Stimulated activated CD4-positive, alpha-beta T cell treated with anti-CD3 and anti-CD28 coated beads, Interleukin-15, amount 100 ng/mL, for 24 hours (primary cell): ENCODE results near the gene NSUN2.

ENCODE experiments used
- DNase-seq: peaks from one replicate; pipeline ENCODE4 v3.0.0-alpha.2; 2020

NSUN2 gene

DNA sequence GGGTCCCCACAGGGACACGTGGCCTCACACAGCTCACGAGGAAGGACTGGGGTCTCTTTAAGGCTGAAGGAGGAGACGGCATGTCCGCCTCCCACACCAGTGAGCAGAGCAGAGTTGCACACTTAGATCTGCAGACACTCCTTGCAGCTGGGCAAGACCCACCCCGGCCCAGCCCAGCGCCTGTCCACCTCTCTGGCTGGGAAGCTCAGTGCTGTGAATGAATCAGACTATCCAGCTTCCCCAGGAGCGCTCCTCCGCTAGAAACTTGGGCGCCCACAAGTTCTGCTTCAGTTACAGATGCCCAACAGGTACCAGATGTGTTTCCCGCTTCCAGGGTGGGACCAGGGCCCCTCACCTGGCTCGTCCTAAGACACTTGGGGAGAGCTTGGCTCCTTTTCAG lies 78.9 kb downstream of the NSUN2 start:
- DNase-seq: no peak

DNA sequence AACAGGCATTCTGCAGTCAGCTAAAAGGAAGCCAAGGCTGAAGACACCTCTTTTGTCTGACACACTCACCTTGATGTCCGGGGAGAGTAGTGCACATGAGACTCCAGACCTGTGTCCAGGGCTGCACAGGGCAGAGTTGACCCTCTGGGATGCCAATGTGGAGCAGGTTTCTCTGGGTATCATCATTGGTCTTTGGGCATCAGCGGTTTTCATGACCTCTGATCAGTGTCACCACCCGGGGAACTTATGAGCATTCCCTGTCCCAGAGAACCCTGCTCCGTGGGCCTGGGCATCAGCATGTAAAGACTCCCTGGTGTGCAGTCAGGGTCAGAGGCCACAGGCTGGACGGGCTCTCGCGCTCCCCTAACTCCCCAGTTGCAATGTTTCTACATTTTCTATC lies 80.2 kb downstream of the NSUN2 start:
- DNase-seq: no peak

DNA sequence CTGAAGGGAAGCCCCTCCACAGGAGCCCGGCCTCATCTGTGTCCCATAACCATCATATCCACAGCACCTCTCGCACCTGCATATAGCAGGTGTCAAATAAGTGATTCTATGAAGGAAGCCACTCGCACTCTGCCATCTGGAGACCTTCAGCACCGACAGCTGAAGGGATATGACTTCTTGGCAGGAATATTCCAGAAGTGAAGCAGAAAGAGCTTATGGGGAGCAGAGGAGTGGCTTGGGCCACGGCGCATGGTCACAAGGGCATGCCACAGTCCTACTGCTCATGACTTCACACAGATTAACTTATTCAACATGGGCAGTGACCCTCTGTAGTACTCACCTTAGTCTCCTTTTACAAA lies 80.9 kb downstream of the NSUN2 start:
- no peak for DNase-seq

DNA sequence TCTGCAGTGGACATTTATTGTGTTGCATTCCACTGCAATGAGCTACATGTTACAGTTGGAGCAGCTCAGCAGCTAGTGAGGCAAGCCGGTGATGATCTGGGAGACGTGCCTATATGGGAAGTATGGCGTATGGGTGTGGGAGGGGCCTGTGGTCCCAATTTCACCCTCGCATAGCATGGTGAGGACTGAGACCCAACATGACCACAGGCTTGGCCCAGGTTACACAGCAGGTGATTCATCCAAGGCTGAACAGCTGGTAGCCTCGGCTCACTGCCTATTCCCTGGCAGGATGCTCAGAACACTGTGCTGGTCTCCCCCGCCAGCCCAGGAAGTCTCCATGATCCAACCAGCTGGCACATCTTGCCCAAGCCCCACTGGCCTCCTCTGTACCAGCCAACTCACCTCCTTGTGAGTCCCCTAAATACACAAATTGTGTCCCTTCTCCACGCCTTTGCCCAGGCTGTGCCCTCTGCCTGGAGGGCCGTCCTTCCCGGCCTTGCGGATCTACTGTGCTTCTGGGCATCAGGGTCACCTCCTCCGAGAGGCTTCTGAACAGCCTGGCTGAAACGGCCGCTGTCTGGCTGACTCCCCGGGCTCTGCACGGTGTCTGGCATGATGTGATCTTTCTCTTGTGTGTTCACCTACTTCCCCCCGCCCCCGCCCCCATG lies 81.4 kb downstream of the NSUN2 start:
- no peak for DNase-seq

DNA sequence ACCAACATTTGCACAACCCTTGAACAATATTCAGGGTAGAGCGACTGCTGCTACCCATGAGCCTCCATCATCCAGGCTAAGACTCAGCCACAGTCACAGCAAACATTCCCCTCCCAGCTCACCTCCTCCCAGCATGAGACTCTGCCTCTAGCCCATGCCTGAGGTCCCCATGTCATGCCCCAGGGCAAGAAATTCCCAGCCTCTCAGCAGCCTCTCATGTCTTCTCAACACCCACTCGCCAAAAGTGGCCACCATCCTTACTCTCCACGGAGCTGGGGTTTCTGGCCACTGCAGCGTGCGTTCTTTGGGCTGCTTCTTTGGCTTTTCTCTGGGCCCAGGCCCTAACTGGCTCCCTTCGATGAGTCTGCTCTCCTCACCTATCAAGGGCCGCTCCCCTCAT lies 82.2 kb downstream of the NSUN2 start:
- no peak for DNase-seq
